HG02571 (cell line): Measurements from ENCODE around the gene NKD1.

Experiments used
- ATAC-seq: cut with Tn5 transposase; IDR thresholded peaks from one replicate; pipeline ENCODE4 v1.9.1; 2021; ENCODE audit warnings: mild to moderate bottlenecking, moderate library complexity; ENCODE audit not compliant: unreplicated experiment

Gene NKD1

DNA sequence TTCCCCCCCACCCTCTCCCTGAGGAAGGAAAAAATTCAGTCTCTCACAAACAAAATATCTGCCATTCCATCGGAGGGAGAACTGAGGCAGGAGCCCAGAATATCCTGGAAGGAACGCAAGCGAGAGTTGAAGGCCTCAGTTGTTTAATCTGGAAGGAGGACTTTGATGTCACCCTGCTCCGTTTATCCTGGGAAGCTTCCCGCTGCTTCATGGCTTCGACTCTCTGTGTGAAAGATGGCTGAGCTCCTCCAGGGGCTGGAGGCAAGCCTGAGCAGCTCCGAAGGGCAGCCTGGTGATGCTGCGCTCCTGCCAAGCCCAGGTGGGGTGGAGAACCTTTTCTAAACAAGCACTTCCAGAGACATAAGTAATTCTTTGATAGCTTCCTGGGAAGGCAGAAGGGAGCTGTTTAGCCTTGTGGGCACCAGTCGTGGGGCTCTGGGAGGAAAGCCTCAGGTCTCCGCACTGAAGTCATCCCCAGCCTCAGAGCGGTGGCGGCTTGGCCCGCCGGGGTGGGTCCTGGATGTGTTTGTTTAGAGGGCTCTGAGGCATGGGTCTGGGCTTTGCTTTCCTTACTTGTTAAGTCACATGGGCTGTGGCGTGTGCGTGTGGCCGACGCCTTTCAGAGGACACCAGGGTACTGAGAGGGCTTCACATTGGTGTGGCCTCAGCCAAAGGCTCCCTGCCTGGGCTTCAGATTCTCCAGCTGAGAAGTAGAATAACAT is 7.9 kb downstream of the NKD1 start:
- no peak for ATAC-seq

DNA sequence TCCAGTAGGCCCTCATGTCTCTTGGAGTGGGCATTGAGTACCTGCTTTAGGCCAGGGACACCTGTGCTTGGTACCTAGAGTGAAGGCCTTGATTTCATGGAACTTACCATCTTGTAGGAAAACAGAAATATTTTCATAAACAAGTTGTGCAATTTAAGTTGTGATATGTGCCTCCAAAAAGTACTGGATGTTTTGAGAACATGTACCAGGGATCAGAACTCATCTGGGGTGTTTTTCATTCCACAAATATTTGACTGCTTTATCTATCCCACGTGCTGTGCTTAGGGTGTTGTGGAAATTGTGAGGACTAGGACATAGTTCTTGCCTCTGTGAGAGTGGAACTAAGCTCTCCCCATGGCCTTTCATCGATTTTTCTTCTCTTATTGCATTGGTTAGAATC is 8.8 kb downstream of the NKD1 start:
- no peak for ATAC-seq

DNA sequence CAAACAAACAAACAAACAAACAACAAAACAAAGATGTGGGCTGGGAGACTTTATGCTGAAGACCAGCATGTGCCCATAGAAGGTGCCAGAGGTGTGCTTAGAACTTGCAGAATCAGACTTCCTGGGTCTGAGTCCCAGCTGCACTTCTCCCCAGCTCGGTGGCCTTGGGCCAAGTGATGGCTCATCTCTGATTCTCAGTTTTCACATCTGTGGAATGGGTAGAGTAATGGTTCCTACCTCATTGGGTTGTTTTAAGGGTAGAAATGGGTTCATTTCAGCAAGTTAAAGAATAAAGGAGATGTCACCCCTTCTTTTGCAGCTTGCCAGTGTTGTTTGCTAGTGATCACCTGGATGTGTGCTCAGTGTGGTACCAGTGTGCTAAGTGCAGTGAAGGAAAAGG is 10.7 kb downstream of the NKD1 start:
- ATAC-seq = no peak

DNA sequence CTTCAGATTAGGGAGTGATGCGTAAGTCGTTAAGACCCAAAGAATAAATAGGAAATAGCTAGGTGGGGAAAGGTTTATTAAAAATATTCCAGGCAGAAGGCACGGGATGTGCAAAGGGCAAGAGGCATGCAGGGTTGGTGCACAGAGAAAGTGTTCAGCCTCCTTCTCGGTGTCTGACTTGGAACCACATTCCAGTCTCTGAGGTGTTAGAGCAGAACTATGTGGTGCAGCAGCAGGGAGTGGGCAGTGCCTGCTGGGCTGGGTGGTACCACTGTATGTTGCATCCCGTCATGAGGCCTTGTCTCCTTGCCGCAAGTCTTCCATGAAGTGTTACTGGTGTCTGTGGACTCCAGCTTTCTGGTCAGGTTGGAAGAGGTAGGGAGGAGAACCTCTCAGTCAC is 11.1 kb downstream of the NKD1 start:
- ATAC-seq = no peak

DNA sequence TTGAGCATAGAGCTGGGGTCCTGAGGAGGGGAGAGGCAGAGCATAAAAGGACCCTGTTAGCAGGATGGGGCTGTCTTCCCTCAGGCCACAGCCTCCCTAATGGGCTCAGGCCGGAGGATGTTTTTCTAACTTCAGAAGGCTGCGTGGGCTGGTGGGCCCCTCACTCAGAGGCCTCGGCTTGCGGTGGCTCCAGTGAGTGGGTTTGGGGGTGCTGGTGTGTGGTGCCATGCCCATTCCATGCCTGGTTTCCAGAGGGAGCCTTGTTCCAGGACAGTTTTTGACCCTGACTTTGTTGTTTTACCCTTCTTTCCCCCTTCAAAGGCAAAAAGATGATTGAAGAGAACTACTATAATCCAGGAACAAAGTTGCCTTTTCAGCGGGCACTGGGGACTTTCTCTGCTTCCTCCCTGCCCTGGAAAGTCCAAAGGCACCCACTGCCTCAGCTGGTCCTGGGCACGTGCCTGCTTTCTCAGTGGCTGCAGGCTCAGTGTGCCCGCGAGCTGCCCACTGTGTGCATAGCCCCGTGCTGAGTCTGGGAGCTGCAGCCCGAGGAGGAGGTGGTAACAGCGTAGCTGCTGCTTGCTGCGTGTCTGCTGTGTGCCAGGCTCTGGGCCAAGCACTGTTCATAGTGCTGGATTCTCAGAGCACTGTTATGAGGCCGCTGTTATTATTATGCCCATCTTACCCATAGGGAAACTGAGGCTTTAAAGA is 11.8 kb downstream of the NKD1 start:
- no peak for ATAC-seq

DNA sequence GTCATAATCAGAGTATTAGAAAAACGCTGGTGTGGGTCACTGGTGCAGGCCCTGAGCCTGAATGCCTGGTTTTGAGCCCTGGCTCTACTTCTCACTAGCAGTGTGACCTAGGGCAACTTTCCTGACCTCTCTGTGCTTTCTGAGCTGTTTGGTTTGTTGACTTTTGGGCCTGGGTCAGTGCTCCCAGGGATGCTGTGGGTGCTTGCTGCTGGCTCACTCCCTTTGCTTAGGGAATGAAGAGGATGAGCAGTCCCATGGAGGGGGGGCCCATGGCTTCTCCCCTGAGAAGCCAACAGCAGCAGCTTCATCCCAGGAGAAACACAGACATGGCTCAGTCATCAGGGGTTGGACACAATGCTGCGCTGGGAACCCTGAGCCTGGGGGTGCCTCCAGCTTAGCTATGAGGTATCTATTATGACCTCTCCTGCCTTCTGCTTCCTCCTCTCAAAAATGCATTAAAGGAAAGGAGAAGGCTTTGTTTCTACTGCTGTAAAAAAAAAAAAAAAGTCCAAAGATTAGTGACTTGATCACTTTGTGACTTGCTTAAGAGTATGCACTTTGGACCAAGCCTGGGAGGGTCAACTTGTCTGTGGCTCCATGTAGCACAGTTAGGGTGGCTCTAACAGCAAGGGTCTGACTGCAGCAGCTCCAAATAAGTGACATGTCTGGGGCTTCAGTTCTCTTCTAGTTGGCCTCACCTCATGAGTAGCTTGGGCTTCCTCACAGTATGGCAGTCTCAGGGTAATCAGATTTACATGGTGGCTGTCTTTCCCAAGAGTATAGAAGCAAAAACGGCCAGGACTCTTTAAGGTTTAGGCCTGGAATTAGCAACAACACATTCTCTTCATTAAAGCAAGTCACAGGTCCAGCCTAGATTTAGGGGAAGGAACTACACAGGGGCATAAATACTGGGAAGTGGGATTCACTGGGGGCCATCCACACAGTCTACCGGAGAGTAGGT is 13.0 kb downstream of the NKD1 start:
- no peak for ATAC-seq

DNA sequence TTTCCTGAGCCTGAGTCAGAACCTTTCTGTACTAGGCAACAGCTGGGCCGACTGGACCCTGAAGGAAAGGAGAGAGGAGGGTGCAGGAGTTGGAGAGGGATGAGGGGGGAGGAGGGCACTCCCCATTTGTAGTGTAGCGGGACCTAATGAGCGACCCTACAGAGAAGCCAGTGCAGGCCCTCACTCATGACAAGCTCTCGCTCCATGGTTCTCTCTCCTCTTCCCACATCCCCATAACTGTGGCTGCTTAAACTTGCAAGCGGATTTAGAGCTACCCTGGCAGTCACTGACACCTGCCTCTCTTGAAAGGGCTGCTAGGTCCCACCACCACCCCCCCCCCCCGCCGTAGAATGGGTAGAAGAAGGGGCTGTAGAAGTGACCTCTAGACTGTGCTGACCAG is 14.5 kb downstream of the NKD1 start:
- no peak for ATAC-seq

DNA sequence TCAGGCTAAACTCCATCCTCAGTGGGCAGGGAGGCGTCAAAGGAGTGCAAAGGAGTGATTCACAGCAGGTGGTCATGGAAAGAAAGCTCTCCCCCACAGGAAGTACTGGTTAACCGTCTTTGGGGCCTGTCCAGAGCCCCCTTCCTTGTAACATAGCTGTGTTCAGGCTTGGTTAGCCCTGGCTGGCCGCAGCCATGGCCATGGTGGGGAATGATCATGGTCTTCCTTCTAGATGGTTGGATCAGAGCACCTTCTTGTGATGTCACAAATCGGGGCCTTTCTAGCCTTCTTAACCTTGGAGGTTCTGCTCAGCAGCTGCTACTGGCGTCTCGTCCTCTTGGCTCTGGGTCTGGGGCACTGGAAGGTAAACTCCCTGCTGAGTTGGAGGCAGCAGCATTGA is 15.8 kb downstream of the NKD1 start:
- no peak for ATAC-seq

DNA sequence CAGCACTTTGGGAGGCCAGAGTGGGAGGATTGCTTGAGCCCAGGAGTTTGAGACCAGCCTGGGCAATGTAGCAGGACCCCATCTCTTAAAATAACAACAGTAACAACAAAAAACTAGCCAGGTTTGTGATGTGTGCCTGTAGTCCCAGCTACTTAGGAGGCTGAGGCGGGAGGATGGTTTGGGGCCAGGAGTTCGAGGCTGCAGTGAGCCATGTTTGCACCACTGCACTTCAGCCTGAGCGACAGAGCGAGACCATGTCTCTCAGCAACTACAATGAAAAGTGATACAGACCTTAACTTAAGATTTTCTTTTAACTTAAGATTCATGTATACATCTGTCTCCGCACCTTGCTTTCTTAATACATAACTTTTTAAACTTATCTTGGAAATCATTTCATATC is 17.2 kb downstream of the NKD1 start:
- ATAC-seq = no peak

DNA sequence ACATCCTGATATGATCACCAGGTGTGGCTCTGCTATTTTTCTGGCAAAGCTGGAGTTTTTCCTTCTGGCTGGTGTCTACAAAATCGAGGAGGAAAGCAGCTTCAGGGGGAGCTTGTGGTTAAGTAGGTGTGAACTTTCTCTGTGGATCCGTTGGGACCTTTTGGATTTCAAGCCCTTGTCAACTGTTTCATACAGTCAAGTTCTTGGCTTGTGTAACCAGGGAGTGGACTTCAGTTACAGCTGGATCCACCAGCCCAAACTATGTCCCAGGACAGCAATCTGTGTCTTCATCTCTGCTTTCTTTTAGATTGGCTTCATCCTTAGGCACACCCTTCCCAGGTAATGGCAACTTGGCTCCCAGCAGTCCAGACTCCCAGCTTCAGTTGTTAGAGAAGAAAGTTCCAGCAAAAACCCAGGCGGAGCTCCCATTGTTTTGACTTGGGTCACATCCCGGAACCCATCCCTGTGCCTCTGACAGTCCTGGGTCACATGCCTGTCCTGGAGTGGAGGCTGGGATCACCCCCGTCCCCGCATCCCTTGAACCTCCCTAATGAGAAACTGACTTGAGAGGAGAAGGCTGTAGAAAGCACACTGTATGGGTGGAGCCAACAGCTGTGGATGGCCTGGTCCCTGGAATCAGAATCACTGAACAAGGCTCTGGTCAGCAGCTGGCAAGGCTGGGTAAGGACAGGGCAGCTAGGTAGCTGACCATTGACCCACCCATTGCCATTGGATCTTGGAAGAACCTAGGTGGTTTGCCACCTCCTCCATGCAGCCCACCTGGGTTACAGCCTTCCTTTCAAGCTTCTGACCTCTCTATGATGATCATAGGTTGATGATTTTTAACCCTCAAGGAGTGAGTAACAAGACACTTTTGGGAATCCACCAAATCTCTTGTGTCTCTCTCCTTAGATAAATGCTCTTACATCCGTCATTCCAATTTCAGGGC is 18.1 kb downstream of the NKD1 start:
- no peak for ATAC-seq

DNA sequence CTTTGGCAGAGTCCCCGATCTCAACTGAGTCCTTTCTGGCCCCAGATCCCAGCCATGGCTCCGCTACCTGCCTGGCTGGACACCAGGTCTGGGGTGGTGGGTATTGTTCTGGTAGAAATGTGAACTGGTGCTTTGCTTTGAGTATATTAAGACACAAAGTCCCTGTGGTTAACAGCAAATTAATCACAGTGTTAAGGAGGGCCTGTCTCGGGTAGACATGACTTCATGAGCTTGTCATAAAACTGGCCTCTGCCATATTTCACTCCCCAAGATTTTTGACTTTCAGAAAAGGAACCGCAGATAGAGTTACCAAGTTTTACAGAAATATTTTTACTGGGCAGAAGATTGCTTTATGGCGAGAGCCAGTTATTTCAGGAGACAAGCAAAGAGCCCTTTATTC is 19.5 kb downstream of the NKD1 start:
- no peak for ATAC-seq

DNA sequence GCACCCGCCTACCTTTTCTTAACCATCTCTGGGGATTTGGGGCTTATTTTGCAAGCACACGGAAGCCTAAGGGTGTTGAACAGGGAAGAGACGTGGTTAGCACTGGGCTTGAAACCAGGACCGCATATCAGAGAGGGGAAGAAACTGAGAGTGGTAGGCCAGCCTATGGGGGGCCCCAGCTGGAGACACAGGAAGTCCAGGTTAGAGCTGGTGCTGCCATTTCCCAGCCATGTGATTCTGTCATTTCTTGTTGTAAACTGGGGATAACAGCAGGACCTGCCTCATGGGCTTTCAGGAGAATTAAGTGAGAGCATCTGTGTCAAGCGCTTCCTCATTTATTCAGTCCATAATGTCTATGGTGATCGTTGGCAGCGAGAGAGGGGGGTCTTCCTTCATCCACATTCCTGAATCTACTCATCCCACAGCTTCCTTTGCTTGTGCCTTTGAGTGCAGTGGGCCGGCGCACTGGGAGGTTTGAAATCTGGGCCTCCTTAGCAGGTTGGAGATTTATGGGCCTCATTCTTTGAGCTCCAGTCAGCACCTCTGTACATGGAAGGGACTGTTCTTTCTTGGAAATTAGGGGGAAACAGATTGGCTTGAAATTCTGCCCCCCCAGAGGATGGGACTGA is 20.1 kb downstream of the NKD1 start:
- no peak for ATAC-seq

DNA sequence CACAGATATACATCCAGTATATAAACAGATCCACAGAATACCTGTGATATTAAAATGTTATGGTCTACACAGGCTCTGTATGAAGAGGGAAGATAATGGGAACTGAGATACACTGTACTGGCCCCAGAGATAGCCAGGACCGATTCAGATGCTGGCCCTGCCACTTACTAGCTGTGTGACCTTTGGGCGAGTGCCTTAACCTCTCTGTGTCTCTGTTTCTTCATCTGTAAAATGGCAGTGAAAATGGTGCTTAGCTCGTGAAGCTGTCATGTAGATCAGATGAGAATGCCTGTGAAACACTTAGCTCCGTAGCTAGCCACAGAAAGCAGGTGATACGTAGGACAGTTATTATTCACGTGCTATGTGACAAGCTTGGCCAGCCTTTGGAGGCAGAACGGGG is 22.2 kb downstream of the NKD1 start:
- ATAC-seq = no peak

DNA sequence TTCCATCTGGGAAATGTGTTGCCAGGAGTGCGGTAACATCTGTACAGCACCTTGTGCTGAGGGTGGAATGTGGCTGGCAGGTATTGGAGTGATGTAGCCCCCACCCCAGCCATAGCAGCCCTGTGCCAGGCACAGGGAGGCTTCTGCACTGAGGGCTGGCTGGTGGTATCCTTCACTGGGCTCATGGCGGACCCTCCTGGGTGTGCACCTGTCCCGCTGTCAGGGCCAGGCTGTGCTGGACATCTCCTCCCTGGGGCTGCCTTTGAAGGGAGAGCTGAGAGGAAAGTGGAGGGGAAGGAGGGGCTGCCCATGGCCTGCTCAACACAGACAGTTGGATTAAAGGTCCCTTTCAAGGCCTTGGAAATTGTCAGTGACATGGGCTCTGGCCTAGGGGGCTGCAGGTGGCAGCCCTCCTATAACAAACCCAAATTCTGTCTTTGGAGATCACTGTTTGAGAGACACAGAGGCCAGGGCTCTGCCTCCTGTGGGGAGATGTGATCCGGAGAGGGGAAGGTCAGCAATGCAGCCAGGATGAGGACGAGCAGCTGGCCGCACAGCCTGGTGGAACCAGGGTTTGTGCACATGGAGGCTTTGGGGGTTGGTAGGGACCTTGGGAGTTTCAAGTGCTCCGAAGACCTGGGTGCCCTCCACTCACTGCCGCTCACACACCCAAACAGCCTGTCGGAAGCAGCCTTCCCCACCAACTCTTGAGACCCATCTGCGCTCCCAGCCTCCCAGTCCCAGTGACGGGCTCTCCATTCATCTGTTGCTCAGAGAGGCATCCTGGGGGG is 22.8 kb downstream of the NKD1 start:
- no peak for ATAC-seq

DNA sequence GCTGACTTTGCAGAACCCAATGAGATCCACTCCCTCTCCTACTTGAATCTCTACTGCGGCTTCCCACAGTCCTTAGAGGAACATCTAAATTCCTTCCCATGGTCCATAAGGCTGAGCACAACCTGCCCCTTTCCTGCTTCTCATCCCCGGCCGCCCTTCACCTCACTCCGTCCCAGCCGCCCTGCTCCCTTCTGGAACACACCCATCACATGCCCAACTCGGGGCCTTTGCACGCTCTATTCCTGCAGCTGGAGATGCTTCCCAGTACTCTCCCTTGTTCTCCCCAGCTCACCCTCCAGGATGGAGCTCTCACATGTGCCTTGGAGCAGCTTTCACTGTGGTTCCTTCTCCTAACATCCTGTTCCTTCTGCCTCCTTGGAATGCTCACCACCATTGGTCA is 23.6 kb downstream of the NKD1 start:
- no peak for ATAC-seq

DNA sequence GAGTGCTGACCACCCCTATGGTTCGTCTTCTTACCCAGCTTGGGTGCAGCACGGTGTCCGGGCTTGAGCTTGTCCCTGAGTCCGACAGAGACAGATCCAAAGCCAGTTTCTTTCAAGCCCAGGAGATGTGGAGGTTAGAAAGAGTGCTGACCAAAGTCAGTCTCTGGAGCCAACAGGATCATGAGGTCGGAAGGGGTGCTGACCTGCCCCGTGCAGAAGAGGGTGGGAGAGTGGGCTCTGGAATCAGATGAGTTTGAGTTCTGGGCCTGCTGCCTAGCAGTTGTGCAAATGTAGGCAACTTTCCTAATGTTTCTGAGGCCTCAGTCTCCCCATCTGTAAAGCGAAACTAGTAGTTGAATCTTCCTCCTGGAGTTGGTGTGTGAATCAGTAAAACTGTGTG is 24.5 kb downstream of the NKD1 start:
- ATAC-seq = no peak

DNA sequence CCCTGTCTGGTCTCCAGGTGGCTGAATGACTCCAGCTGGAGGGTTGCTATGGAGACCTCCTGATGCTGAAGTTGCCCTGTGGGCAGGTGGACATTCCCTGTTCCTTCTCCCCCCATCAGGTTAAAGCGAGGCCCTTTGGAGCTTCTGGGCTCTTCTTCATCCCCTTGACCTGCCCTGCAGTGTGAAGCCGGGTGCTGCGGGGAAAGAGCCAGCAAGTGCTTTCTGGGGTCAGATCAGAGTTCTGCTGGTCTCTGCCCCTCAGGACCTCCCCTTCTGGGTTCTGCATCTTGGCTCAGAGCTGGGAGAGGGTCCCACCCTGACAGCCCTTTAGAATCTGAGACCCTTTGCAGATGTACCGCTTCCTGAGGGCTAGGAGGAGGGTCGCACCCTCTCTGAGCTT is 25.1 kb downstream of the NKD1 start:
- no peak for ATAC-seq

DNA sequence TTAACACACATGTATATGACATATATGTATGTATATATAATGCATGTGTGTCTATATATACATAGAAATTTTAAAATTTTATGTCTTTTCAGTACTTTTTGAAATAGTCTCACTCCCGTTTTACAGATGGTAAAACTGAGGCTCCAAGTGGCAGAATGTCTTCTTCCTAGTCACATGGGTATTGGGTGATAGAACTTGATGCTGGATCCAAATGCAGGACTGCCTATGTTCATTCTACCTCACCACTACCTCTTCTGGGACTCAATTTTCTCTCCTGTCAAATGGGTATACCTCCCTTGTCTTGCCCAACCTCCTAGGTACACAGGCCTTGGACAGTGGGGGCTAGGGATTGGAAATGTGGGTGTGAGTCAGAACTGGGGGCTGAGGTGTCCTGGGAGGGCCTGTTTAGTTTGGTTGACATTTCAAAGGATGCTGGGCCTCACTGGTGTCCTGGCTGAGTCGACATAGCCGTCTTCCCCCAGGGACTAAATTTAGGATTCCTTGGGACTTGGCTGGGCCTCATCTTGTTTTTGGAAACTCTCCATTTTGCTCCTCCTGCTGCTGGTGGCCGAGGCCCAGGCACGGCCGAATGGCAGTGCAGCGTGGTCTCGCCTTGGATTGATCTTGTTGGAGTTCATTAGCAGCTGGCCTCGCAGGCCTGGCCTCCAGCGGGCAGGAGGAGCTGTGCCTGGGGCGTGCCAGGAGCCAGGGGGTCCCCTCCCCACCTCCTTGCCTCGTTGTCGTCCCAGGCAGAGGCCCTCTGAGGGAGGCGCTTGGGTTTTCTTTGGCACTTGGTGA is 25.9 kb downstream of the NKD1 start:
- ATAC-seq = no peak

DNA sequence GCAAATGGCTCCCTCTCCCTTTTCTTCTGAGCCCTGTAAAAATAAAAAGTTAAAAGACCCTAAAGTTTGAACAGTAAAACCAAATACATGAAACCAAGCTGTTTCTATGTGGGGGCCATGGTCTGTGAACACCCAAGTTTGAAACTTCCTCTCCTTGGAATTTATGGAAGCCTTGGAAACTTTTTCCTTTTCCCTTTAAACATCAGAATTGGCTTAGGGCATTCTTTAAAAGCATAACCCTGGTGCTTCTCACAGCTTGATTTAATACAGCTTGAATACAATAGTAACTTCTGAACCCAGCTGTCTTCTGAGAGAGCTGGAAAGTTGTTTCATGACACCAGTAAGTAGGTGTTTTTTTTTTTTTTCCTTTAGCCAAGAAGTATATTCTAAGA is 26.5 kb downstream of the NKD1 start:
- ATAC-seq = no peak
